HL-60/S4 treated with retinoic acid at 250 ng/mL for 4 days and 3 days (cell line): ENCODE data around the gene ZSCAN5A.
"Not testable (repeated sequence)": the region's sequence is repeated elsewhere in the genome, so short reads cannot be mapped to it uniquely, and the experiment has no call there.

Experiments used
- in situ Hi-C: fragments of 300-500 bp; cut with MboI; formaldehyde crosslinking; loops from 2 replicates; pipeline ENCODE4 v1.7.0; 2022; ENCODE audit warnings: low sequenced_read_pairs

The ZSCAN5A gene

GRCh38 chr19:56217039-56217949 is 97.3 kb downstream of the ZSCAN5A start:
- in situ Hi-C loops, result no loop called here

GRCh38 chr19:56211718-56212117 is 102.9 kb downstream of the ZSCAN5A start:
- in situ Hi-C loops, result no loop called here

GRCh38 chr19:56210036-56210435 is 104.6 kb downstream of the ZSCAN5A start:
- in situ Hi-C loops, result not testable (repeated sequence)

GRCh38 chr19:56209091-56209490 is 105.5 kb downstream of the ZSCAN5A start:
- in situ Hi-C loops, result no loop called here

- in situ Hi-C loops, result not testable (repeated sequence)
These were observed 107.1 kb downstream of the ZSCAN5A start for GRCh38 chr19:56207581-56207980.

- in situ Hi-C loops, result no loop called here
These were observed 112.7 kb downstream of the ZSCAN5A start, which contains the start of gene ZSCAN5C for GRCh38 chr19:56201973-56202372. Gene ZSCAN5C, plus strand, starts transcription at chr19:56202273. Its CDS starts 3,641 bp downstream, at chr19:56205914.

- in situ Hi-C loops, result no loop called here
These were observed 115.0 kb downstream of the ZSCAN5A start for GRCh38 chr19:56199687-56200086.

GRCh38 chr19:56197646-56198045 is 117.0 kb downstream of the ZSCAN5A start, which contains the start of gene ZSCAN5B:
Gene ZSCAN5B, minus strand, starts transcription at chr19:56197783. Its CDS starts 4,731 bp downstream, at chr19:56193052.
- in situ Hi-C loops, result not testable (repeated sequence)

GRCh38 chr19:56193981-56194640 is 120.5 kb downstream of the ZSCAN5A start:
- in situ Hi-C loops, result no loop called here

GRCh38 chr19:56191711-56192110 is 122.9 kb downstream of the ZSCAN5A start:
- in situ Hi-C loops, result no loop called here

- in situ Hi-C loops, result no loop called here
These were observed 123.5 kb downstream of the ZSCAN5A start for GRCh38 chr19:56191115-56191514.

GRCh38 chr19:56189785-56190184 is 124.9 kb downstream of the ZSCAN5A start:
- in situ Hi-C loops, result no loop called here

- in situ Hi-C loops, result loop anchor here (10.0 kb wide), 1 partner anchor 103 kb away; no protein-coding TSS in a partner anchor
These were observed 136.9 kb downstream of the ZSCAN5A start for GRCh38 chr19:56177564-56178243.

- in situ Hi-C loops, result loop anchor here (10.0 kb wide), 1 partner anchor 102 kb away; no protein-coding TSS in a partner anchor
These were observed 137.8 kb downstream of the ZSCAN5A start for GRCh38 chr19:56176881-56177280.

GRCh38 chr19:56176310-56176709 is 138.3 kb downstream of the ZSCAN5A start:
- in situ Hi-C loops, result loop anchor here (10.0 kb wide), 1 partner anchor 102 kb away; no protein-coding TSS in a partner anchor

GRCh38 chr19:56175861-56176307 is 138.8 kb downstream of the ZSCAN5A start, which contains the start of gene GALP:
Gene GALP, plus strand, starts transcription at chr19:56176008. Its CDS starts 1,101 bp downstream, at chr19:56177109.
- in situ Hi-C loops, result loop anchor here (10.0 kb wide), 1 partner anchor 101 kb away; no protein-coding TSS in a partner anchor

GRCh38 chr19:56174550-56174949 is 140.1 kb downstream of the ZSCAN5A start:
- in situ Hi-C loops, result loop anchor here (10.0 kb wide), 1 partner anchor 100 kb away; no protein-coding TSS in a partner anchor

- in situ Hi-C loops, result loop anchor here (10.0 kb wide), 1 partner anchor 99 kb away; no protein-coding TSS in a partner anchor
These were observed 140.6 kb downstream of the ZSCAN5A start for GRCh38 chr19:56174086-56174485.
